ENCODE results near the gene CCDC97.
"Not testable (repeated sequence)": the region's sequence is repeated elsewhere in the genome, so short reads cannot be mapped to it uniquely, and the experiment has no call there.

The CCDC97 gene

DNA sequence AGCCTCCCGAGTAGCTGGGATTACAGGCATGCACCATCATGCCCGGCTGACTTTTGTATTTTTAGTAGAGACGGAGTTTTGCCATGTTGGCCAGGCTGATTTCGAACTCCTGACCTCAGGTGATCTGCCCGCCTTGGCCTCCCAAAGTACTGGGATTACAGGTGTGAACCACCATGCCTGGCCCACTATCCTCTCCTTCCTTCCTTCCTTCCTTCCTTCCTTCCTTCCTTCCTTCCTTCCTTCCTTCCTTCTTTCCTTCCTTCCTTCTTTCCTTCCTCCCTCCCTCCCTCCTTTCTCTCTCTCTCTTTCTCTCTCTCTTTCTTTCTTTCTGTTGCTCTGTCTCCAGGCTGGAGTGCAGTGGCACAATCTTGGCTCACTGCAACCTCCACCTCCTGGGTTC is 61.1 kb downstream of the CCDC97 start:
- not testable (repeated sequence) for H3K4me3 ChIP-seq (ENCODE audit: low read depth, low read length); H3K27me3 ChIP-seq (ENCODE audit: control insufficient read depth, insufficient read depth, low read length); H3K4me1 ChIP-seq (ENCODE audit: control insufficient read depth, insufficient read depth, low read length); H3K27ac ChIP-seq (ENCODE audit: low read depth, low read length); H3K9ac ChIP-seq (ENCODE audit: low read length); H3K9me3 ChIP-seq (ENCODE audit: control insufficient read depth, insufficient read depth, low read depth, low read length); H3K36me3 ChIP-seq (ENCODE audit: control insufficient read depth, insufficient read depth, low read length)

DNA sequence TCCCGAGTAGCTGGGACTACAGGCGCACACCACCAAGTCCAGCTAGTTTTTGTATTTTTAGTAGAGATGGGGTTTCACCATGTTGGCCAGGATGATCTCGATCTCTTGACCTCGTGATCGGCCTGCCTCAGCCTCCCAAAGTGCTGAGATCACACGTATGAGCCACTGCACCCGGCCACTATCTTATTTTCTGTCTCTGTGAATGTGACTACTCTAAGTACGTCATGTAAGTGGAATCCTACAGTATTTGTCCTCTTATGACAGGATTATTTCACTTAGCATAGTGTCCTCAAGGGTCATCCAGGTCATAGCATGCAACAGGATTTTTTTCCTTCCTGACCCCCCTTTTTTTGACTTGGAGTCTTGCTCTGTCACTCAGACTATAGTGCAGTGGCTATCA is 61.6 kb downstream of the CCDC97 start:
- Histone ChIP-seq H3K4me3 (ENCODE audit: low read depth, low read length) (no peak overlapping the region), H3K27ac (ENCODE audit: low read depth, low read length) (no peak overlapping the region), H3K9ac (ENCODE audit: low read length) (no peak overlapping the region), H3K4me1 (ENCODE audit: control insufficient read depth, insufficient read depth, low read length) (no peaks in the 10 kb centered on the region), H3K36me3 (ENCODE audit: control insufficient read depth, insufficient read depth, low read length) (no peaks in the 10 kb centered on the region), H3K9me3 (ENCODE audit: control insufficient read depth, insufficient read depth, low read depth, low read length) (no peaks in the 10 kb centered on the region), H3K27me3 (ENCODE audit: control insufficient read depth, insufficient read depth, low read length) (no peaks in the 10 kb centered on the region)

DNA sequence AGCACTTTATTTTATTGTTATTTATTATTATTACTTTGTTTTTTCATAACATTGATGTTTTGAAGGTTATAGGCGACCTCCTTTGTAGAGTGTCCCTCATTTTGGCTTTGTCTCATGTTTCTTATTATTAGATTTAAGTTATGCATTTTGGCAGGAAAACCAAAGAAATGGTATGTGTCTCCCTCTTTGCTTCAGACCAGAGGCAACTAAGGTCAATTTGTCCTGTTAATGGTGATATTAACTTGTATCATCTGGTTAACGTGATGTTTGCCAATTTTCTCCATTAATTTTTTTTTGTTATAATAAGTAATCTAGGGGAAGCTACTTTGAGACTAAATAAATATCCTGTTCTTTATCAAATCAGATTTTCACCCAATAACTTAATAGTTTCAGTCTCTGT is 62.5 kb downstream of the CCDC97 start:
- H3K27ac ChIP-seq (ENCODE audit: low read depth, low read length): no peak overlapping the region
- H3K27me3 ChIP-seq (ENCODE audit: control insufficient read depth, insufficient read depth, low read length): 0 out of 2 replicates have a peak, but pooled peaks cover 3% of the 10 kb centered on the region
- no peaks in the 10 kb centered on the region for H3K9me3 ChIP-seq (ENCODE audit: control insufficient read depth, insufficient read depth, low read depth, low read length)

DNA sequence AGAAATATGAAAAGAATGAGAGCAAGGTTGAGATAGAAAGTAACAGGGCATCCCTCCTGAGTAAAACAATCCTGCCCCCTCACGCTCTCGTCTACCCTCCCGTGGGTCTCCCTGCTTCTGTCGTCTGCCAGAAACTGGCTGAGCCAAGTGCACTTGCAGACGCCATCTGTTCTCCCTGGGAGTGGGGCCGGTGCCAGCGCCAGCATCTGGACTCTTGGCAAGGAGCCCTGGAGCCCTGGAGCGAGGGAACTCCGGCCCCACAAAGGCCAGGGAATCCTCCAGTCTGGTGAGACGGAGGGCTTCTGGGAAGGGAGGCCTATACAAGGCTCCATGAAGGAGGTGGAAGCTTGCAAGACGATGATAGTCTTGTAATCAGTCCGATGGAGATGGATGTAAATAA is 64.0 kb downstream of the CCDC97 start:
- Histone ChIP-seq H3K9ac (ENCODE audit: low read length) (no peak overlapping the region), H3K27me3 (ENCODE audit: control insufficient read depth, insufficient read depth, low read length) (0 out of 2 replicates have a peak, but pooled peaks cover 3% of the 10 kb centered on the region), H3K27ac (ENCODE audit: low read depth, low read length) (no peak overlapping the region), H3K36me3 (ENCODE audit: control insufficient read depth, insufficient read depth, low read length) (no peaks in the 10 kb centered on the region), H3K4me1 (ENCODE audit: control insufficient read depth, insufficient read depth, low read length) (peaks cover 2% of the 10 kb centered on the region; the same call in 1 of the 2 replicates), H3K4me3 (ENCODE audit: low read depth, low read length) (no peak overlapping the region), H3K9me3 (ENCODE audit: control insufficient read depth, insufficient read depth, low read depth, low read length) (no peaks in the 10 kb centered on the region)

More for the DNA sequence above, 62.5 kb downstream of the CCDC97 start:
- no peaks in the 10 kb centered on the region for H3K36me3 ChIP-seq (ENCODE audit: control insufficient read depth, insufficient read depth, low read length)
- no peak overlapping the region for H3K4me3 ChIP-seq (ENCODE audit: low read depth, low read length)
- no peaks in the 10 kb centered on the region for H3K4me1 ChIP-seq (ENCODE audit: control insufficient read depth, insufficient read depth, low read length)
- no peak overlapping the region for H3K9ac ChIP-seq (ENCODE audit: low read length)
